HG02763 (cell line): ENCODE measurements around the gene DPEP3.

Experiments used
- ATAC-seq: cut with Tn5 transposase; IDR thresholded peaks from one replicate; pipeline ENCODE4 v1.9.1; 2021; ENCODE audit warnings: mild to moderate bottlenecking, moderate library complexity; ENCODE audit not compliant: unreplicated experiment

The DPEP3 gene

DNA sequence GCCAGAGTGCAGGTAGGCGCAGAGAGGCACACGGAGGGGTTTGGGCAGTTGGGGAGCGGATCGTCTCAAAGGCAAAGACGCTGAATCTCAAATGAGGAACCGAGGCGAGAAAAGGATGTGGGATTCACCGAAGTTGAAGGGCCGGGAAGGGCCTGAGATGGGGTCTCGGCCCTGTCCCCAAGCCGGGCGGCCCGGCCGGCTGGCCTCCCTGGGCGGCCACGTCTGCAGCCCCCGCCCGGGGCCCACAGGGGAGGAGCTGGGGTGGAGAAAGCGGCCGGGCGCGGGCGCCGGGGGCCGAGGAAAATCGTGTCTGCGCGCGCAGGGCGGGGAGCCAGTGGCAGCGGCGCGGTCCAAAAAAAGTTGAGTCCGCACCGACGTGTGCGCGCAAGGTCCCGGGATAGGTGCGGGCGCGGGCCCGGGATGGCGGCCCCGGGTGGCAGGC lies 12.3 kb downstream of the DPEP3 start:
- peak; percentile 19 for ATAC-seq

DNA sequence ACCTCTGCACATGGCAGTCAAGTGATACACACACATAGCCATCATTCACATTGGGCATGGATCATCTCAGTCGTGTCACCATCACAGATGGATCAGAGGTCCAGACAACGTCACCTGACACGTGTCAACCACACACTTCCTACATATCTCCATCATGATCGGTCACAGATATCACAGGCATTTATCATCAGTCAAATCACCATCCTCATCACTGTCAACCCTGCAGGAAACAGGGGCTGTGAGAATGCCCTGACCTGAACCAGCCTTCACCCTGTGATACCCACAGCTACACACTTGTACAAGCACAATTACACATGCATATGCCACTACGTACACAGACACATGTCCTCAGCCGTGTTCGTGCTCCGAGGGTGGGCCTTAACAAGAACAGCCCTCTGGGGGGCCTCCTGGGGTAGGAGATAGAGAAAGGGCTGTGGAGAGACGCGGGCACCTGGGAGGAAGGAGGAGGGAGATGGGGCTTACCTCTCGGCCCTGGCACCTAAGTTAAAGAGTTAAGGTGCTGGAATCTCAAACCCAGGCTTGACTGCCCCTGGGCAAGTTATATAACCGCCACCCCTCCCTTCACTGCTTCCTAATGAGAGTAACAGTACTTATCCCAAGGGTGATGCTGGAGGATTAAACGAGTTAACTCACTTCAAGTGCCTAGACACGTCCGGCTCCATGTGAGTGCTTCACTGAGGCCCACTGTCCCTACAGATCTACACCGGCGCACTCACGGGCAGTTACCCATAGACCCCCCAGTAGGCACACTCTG lies 12.9 kb downstream of the DPEP3 start:
- no peak for ATAC-seq

DNA sequence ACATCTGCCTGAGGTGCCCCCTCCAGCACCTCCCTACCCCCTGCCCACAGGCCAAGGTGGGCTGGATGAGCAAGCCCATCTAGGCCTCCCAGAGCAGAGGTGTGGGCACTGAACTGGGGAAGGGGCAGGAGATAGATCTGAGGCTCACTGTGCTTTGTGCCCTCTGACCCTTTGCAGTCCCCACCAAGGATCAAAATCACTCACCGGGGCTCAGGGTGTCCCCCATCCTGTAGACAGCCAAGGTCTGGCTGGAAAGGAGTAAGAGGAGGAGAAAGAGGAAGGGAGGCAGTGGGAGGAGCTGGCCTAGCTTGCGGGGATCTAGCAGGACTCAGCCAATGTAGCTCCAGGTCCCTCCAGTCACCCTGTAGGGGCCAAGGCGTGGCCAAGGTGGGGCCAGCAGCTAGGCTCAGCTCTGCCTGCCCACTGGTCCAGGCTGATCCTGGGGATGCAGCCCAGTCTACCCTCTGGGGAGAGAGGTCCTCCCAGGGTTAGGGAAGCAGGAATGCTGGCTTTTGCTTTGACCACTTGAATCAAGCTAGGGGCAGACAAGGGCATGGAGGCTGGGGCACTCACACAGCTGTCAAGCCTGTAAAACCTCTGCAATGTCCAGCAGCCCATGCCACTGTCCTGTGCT lies 13.6 kb downstream of the DPEP3 start:
- no peak for ATAC-seq

DNA sequence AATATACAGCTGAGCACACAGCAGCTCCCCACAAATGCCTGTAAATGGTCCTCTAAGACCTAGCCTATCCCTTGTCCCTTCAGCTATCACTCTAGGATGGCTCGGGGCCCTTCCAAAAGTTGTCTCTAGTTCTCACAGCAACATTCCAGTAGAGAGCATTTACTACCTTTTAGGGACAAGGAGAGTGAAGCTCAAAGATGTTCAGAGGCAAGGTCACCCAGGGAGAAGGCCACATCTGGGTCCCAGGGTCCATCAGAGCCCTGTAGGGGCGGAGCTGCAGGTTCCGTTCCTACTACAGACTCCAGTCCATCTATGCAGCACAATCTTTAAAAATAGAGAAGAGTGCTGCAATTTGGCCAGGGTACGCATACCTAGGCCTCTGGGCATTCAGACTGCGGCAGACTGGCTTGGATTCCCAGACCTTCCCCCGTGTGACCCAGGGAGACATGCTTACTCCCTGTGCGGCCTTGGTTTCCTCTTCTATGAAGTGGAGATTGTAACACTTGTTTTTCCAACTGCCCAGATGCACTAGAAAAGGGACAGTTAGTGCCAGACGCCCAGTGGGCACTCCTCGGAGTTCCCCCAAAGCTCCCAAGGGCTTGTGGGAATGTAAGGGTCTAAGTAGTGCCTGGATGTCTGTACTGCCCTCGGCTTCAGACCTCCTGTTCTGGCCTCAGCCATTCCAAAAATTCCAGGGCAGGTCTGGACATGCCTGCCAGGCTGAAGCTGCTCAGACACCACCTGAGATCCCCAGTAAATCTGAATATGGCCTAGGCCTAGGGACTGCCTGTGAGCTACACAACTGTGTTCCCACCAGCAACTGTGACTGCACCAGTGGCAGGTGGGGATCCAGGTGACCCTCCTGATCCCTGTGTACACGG lies 14.4 kb downstream of the DPEP3 start:
- no peak for ATAC-seq

DNA sequence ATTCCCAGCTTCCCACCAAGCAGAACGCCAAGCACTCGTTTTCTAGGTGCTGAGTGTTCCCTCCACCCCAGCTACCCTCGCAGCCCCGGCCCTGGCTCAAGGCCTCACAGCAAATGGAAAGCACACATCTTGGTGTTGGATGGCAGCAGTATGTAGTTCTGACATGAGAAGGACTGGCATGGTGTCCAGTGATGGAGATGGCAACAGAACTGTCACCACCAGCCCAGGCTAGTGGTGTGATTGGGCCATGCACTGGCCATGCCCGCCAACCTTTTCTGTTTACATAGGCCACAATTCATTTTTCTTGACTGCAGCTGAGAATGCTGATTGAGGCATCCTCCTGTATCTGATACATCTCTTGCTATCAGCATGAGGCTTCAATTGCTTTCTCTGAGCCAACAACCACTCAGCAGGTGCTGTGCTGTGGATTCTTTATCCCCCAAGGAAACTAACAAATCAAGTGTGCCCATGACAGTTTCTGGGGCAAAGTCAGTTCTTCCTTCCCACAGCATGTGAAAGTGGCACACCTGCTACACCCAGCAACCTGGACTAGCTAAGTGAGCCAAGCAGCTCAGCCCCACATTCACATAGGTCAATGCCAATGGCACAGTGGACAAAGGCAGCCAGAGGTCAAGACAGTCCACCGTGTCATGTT lies 15.7 kb downstream of the DPEP3 start:
- ATAC-seq: no peak

DNA sequence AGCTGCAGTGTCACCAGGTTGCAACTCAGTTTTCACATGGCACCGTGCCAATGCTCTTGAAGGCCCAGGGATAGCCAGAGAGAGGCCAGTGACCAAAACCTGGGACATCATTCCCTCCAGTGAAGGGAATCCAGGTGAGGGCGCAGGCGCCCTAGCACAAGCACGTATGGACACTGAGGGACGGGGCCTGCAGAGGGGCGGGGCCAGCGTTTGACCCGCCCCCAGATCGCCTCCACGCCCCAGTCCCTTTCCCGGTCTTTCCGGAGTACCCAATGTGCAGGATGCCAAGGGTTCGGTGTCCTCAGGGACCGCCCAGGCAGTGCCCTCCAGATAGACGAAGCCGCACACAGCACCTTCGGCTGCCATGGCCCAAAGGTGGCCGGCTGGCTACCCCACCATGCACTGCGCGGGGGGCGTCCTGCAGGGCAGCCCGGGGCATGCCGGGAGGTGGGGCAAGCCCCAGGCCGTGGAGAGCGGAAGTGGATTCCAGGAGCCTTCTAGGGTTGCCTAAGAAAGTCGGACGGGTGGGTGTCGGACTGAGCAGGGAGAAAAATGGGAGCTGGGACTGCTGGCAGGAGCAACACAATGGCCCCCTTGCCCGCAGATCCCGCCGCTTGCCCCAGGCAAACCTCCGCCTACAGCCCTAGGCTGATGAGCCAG lies 16.5 kb downstream of the DPEP3 start:
- ATAC-seq: no peak

DNA sequence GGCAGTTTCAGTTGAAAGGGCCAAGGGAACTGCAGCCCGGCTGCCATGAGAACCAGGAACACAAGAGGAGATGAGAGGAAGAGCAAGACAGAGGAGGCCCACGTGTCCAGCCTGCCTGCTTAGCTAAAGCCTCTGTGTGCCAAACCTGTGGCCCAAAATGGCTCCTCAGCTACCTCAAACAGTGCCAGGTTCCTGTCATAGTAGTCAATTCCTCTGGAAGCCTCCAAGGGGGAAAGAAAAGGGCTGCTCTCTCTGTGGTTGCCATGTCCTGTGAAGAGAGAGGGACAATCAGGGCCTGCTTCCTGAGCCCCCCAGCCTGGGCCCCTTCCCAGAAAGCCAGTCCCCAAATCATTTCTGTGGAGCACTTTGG lies 17.0 kb downstream of the DPEP3 start:
- no peak for ATAC-seq

DNA sequence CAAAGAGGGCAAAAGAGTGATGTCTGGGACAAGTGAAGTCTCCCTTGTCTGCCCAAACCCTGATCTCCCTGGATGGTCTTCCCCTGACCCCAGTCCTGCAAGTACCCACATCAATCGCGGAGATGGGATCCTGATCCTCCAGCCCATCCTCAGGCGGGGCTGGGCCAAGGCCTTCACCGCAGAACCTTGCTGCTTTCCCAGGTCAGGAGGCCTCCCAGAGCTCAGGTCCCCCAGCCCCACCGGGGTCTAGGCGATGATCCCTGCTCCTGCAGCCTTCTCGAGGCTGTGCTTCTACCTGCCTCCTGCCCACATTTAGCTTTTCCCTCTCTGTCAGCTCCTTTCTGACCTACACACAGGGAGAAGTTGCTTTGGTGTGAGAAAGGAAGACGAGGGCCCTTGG lies 18.2 kb downstream of the DPEP3 start:
- ATAC-seq: no peak

DNA sequence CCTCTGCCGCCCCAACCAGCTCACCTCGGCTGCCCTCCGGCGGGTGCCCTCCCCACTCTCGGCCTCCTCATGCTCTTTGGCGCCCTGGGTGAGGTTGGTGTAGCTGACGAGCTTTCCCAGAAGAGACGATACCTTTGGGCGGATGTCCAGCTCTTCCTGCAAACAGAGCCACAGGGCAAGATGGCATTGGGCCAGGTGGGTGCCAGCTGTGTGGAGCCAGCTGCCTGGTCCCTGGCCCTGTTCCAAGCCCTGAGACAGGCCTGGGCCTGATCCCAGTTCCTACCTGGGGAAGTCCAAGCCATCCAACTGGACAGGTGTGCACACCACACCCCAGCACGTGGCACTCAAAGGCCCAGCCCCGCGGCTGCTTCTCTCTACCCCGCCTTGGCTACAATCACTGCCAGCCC lies 18.7 kb downstream of the DPEP3 start:
- ATAC-seq: no peak

DNA sequence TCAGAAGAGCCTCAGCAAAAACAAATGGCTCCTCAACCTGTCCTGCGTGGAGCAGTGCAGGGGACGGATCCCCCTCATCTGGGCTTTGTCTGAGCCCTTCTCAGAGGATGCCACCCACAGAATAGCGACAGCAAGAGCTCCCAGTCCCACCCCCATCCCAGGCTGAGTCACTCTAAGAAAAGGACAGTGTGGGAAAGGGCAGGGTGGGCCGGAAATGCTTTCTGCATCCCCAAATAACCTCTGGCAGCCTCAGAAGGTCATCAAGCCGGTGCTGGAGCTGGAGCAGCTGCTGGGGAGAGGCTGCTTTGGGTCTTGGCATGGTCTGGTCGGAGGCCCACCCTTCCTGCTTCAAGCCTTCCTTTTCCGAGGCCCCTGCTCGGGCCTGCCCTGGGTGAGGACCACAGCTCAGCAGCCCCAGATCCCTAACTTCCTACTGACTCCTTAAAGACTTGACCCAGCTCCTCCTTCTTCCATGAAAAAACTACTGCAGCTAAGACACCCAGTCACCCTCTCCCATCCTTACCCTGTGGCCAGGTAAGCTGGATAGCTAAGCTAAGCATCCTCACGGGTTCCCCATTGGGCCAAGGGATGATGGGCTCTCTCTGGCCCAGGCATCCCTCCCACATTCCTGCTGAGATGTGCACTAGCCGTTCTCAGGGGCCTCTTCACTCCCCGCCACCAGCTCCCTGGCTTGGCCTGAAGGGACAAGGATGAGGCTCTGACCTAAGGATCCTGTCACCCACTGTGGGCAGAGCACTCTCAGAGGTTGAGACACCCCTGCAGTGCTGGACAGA lies 20.6 kb downstream of the DPEP3 start:
- no peak for ATAC-seq

DNA sequence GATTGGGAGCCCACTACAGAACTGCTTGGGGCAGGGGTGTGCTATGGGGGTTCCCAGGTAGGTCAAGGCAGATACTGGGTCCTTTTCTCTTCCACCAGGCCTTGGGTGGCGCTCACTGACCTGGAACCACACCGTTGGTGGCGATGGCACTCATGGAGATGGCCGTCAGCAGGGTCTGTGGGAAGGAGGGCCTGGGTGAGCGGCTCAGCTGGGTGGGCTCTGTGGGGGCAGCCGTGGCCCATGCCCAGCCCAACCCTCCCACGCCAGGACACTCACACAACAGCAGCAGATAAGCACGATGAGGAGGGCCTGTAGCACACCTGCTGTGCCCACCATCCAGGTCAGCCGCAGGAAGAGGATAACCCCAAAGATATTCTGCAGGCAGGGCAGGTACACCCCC lies 22.7 kb downstream of the DPEP3 start:
- ATAC-seq: no peak

DNA sequence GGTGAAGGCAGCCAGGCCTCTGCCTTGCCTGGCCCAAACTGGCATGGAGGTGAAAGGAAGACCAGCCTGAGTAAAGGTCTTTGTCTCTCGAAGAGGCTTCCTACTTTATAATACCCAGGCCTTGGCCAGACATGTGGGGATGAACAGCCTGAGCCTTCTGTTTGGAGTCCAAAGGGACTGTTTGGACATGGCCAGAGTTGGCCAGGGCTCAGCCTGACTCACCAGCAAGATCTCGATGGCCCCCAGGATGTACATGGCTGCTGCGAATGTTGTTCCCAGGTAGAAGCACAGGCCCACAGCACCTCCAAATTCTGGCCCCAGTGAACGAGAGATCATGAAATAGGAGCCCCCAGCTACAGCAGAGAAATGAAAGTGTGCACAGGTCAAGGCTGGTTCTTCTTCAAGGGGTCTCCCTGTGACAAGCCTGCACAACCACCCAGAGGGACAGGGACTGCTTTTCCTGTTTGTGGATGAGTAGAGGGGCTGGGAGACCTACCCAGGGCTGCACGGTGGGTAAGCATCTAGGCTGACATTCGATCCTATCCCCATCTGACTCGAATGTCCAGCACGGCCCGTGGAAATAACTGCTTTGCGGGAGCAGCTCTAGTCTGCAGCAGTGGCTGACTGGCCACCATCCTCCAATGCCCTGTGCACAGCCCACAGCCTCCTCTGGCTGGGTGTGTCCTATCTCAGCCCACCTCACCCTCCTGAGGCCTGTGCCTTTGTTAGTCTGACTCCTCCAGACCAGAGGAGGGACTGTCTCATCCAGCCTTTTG lies 25.7 kb downstream of the DPEP3 start:
- no peak for ATAC-seq

DNA sequence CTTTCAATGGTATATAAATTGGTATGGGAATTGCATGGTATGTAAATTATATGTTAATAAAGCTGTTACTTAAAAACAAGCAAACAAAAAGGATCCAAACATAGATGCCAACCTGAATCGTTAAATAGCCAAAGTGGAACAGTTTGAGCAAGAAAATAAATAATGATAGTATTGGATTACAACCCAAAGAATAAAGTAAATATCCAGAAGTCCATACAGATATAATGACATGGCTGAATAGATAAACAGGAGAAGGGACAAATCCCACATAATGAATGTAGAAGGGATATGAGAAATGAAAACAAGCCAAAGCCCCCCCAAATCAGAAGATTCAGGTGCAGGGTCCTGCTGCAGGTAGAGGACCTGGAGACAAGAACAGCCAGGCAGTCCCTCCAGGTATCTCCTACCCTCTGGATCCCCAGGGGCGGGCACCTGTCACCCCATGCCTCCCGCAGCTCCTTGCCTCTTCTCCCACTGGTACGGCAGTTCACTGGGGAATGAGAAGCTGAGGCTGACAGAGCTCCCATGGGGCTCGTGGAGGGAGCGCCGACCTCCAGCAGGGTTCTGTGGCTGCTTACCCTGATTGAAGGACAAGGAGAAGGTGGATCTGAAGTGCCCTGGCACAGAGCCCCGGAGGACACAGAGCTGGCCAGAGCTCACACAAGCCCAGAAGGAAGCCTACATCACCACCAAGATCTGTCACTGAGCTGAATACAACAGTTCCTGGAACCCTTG lies 26.5 kb downstream of the DPEP3 start:
- no peak for ATAC-seq

DNA sequence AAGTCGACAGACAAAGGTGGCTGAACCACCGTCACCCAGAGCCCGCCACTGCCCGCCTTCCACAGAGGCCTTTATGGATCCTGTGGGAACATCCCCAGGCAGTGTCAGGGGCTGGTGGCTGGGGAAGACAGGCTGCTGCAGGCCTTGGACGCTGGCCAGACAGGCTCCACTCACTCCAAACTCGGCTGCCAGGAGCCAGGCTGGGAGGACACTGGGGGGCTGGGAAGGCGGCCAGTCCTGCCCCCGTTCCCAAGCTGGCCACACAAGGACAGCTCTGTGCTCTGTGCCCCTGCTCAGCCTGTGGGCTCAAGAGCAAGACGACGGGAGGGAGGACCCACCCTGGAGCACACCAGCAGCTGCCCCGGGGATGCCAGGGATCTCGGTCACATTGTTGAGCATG lies 28.8 kb downstream of the DPEP3 start:
- no peak for ATAC-seq

DNA sequence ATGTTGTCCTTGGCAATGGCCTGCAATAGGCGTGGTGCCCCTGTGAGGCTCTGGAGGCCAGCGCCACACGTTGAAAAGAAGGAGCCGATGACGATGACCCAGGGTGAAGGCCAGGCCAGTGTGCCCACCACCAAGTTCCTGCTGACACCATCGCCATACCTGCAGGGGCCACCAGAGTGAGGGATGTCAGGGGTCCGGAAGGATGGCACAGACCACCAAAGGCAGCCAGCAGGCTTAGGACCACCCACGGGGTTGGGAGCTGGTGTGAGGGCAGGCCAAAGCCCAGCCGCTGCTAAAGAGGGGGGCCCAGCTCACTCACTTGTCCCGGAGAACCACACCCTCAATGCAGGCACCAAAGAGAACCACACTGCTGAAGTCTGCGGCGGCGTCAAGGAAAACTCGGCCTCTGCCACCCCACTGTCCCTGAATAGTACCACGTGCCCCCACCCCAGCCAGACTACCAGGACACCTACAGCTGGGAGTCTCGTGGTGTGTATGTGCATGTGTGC lies 29.9 kb downstream of the DPEP3 start:
- no peak for ATAC-seq

DNA sequence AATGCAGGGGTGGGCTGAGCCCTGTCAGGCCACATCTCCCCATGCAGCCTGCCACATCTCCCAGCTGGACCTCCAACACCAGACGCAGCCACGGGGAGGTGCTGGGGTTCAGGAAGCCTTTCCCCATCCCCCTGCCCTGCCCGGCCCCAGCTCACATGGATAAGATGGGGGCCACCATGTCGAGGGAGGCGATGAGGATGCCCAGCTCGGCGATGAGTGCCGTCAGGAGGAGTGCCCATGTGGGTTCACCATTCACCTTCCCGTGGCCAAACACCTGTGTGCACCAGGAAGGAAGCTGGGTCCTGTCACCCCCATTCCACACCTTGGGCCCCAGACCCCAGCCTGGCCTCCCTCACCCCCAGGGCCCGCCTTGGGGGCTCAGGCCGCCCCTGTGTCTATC lies 30.7 kb downstream of the DPEP3 start:
- no peak for ATAC-seq

DNA sequence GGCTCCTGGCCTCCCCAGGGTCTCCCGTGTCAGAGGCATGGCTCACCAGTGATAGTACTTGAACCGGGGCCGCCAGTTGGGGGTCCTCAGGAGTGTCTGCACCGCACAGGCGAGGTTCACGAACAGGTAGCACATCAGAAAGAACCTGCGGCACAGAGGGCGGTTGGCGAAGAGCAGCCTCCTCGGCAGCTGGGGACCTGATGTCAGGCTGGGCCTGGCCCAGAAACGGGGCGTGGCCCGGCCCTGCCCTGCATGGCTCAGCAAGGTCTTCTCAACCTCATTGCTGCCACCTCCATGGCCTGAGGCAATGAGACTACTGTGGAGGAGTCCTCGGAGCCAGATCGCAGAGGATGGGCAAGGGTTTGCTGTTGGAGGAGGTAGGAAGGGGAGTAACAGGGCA lies 32.3 kb downstream of the DPEP3 start:
- no peak for ATAC-seq

DNA sequence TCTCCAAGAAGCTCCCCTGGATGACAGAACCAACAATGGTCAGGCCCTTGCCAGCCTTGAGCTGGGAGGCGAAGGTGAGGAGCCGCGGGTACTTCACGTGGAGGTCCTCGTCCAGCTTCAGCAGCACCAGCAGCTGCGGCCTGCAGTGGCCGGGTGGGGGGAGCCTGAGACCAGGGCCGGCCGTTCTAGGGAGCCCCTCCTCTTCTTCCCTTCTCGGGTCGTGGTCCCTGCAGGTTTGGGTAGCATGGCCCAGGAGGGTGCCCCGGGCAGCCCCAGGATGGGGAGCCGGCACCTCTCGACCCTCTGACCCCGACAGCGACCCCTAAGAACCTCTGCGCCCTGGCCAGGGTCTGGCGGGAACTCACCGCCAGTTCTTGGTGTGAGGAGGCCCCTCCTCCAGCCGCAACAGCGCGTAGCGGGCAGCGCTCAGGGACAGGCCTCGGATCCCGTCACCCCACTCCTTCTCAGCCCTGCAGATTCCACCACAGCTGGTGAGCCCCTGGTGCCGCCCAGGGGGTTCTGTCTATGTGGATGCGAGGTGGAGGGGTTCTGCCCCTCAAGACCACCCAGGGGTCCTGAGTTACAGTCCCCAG lies 33.2 kb downstream of the DPEP3 start:
- no peak for ATAC-seq
